Stimulated activated CD8-positive, alpha-beta memory T cell treated with anti-CD3 and anti-CD28 coated beads, Interleukin-12 subunit alpha, Interleukin-12 subunit beta, amount 100 ng/mL, for 24 hours (primary cell): Measurements from ENCODE around the gene CCDC90B.
A peak's percentile ranks its signal among the peaks of the same experiment; 100 is the strongest.
"Not testable (repeated sequence)": the region's sequence is repeated elsewhere in the genome, so short reads cannot be mapped to it uniquely, and the experiment has no call there.

Experiments used
- DNase-seq: peaks from one replicate; pipeline ENCODE4 v3.0.0-alpha.2; 2020; ENCODE audit errors: extremely low read depth

The CCDC90B gene

GRCh38 chr11:83285771-83286528 is at the start of gene CCDC90B:
Gene CCDC90B (minus strand): TSS chr11:83286367. CDS start chr11:83285972, 395 bp downstream.
- peak; percentile 79 for DNase-seq

GRCh38 chr11:83335446-83336070 is 49.4 kb upstream of the CCDC90B start:
- DNase-seq, result no peak

GRCh38 chr11:83330303-83330702 is 44.1 kb upstream of the CCDC90B start:
- DNase-seq, result no peak

GRCh38 chr11:83326326-83326725 is 40.2 kb upstream of the CCDC90B start:
- no peak for DNase-seq

GRCh38 chr11:83319346-83319745 is 33.2 kb upstream of the CCDC90B start:
- no peak for DNase-seq

GRCh38 chr11:83318931-83319330 is 32.8 kb upstream of the CCDC90B start:
- no peak for DNase-seq

- DNase-seq, result no peak
These were observed 31.9 kb upstream of the CCDC90B start for GRCh38 chr11:83317757-83318690.

GRCh38 chr11:83316897-83317268 is 30.7 kb upstream of the CCDC90B start:
- not testable (repeated sequence) for DNase-seq

GRCh38 chr11:83316143-83316896 is 30.2 kb upstream of the CCDC90B start:
- DNase-seq, result not testable (repeated sequence)

- DNase-seq, result no peak
These were observed 26.3 kb upstream of the CCDC90B start for GRCh38 chr11:83312430-83312829.

GRCh38 chr11:83311701-83312100 is 25.5 kb upstream of the CCDC90B start:
- no peak for DNase-seq

- no peak for DNase-seq
These were observed 24.6 kb upstream of the CCDC90B start for GRCh38 chr11:83310718-83311117.

- not testable (repeated sequence) for DNase-seq
These were observed 22.4 kb upstream of the CCDC90B start for GRCh38 chr11:83308536-83308935.

- no peak for DNase-seq
These were observed 20.3 kb upstream of the CCDC90B start for GRCh38 chr11:83306200-83307080.

GRCh38 chr11:83303316-83303715 is 17.1 kb upstream of the CCDC90B start:
- DNase-seq, result no peak

GRCh38 chr11:83302151-83302550 is 16.0 kb upstream of the CCDC90B start:
- DNase-seq, result no peak

- no peak for DNase-seq
These were observed 13.5 kb upstream of the CCDC90B start for GRCh38 chr11:83299681-83300080.

GRCh38 chr11:83294208-83294607 is 8.0 kb upstream of the CCDC90B start:
- DNase-seq, result no peak

- no peak for DNase-seq
These were observed 7.2 kb upstream of the CCDC90B start for GRCh38 chr11:83293457-83293774.

- DNase-seq, result no peak
These were observed 6.7 kb upstream of the CCDC90B start for GRCh38 chr11:83292709-83293456.
